ENCODE measurements around the gene BHLHE40.

DNA sequence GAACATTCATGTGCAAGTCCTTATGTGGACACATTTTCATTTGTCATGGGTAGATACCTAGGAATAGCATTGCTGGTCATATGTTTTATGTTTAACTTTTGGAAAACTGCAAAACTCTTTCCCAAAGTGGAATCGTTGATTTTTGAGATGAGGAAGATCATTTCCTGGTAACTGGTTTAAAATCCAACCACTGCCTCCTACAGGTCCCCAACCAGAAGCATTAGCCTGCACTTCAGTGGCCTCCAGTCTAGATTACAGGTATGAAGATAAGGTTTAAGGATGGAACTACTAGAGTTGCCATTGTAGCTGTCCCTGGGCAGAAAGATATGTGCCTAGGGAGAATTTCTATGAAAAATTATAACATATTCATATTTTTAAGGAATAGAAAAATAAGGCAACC, 48.7 kb upstream of the BHLHE40 start:
- no peak for TF ChIP-seq CTCF (IDR thresholded peaks at IDR 0.05; ENCODE audit: poor library complexity)
- no peak for TF ChIP-seq EZH2 (IDR thresholded peaks at IDR 0.05; ENCODE audit: borderline replicate concordance)
